GM19395 (cell line): ENCODE measurements around the gene YWHAG.
"Not testable (repeated sequence)": the region's sequence is repeated elsewhere in the genome, so short reads cannot be mapped to it uniquely, and the experiment has no call there.

Experiments
- ATAC-seq: cut with Tn5 transposase; IDR thresholded peaks from one replicate; pipeline ENCODE4 v1.9.1; 2021; ENCODE audit warnings: mild to moderate bottlenecking, moderate library complexity; ENCODE audit not compliant: unreplicated experiment

Gene YWHAG

GRCh38 chr7:76296743-76297740, 61.7 kb downstream of the YWHAG start:
- no peak for ATAC-seq

GRCh38 chr7:76294344-76295024, 64.3 kb downstream of the YWHAG start:
- no peak for ATAC-seq

GRCh38 chr7:76293407-76293901, 65.3 kb downstream of the YWHAG start:
- no peak for ATAC-seq

- not testable (repeated sequence) for ATAC-seq
Observed at GRCh38 chr7:76292911-76293310, 65.9 kb downstream of the YWHAG start.

- ATAC-seq, result no peak
Observed at GRCh38 chr7:76292213-76292573, 66.6 kb downstream of the YWHAG start.

GRCh38 chr7:76291351-76292212, 67.2 kb downstream of the YWHAG start:
- peak; percentile 78 for ATAC-seq

- not testable (repeated sequence) for ATAC-seq
Observed at GRCh38 chr7:76290847-76291350, 67.9 kb downstream of the YWHAG start.

- no peak for ATAC-seq
Observed at GRCh38 chr7:76286842-76287403, 71.9 kb downstream of the YWHAG start.

- ATAC-seq, result no peak
Observed at GRCh38 chr7:76285604-76286374, 73.0 kb downstream of the YWHAG start.

- no peak for ATAC-seq
Observed at GRCh38 chr7:76283254-76284159, 75.3 kb downstream of the YWHAG start.

GRCh38 chr7:76282344-76283253, 76.2 kb downstream of the YWHAG start:
- ATAC-seq, result no peak

- ATAC-seq, result no peak
Observed at GRCh38 chr7:76281706-76282343, 77.0 kb downstream of the YWHAG start.

GRCh38 chr7:76281006-76281705, 77.6 kb downstream of the YWHAG start:
- no peak for ATAC-seq

GRCh38 chr7:76280408-76280807, 78.4 kb downstream of the YWHAG start:
- ATAC-seq, result no peak

GRCh38 chr7:76278540-76278939, 80.3 kb downstream of the YWHAG start:
- no peak for ATAC-seq
